Keratinocyte (primary cell): Measurements from ENCODE around the gene LDB1. TPM values are rescaled to one million over a fixed set of nuclear protein-coding genes. Genes with fewer than 3 reads are reported as not detected.
A peak's percentile ranks its signal among the peaks of the same experiment; 100 is the strongest.

Experiments used
- DNase-seq: peaks from one replicate; pipeline ENCODE4 v3.0.0-alpha.2; 2011; ENCODE audit warnings: low read depth, missing footprints, low spot score
- FAIRE-seq: peaks from 2 replicates; lab custom pipeline; 2011; peaks lifted over from hg19 to GRCh38; lab: Jason Lieb, UNC
- H2AFZ ChIP-seq: 2 replicates; pipeline ENCODE4 v1.6.0; 2012; ENCODE audit warnings: low read length, control low read depth, inconsistent platforms; ENCODE audit not compliant: control insufficient read depth
- H3K27ac ChIP-seq: 2 replicates; pipeline ENCODE4 v1.5.1; 2011; ENCODE audit warnings: low read length; ENCODE audit not compliant: control insufficient read depth, insufficient read depth
- H3K27me3 ChIP-seq: 3 replicates; pipeline ENCODE4 v1.6.0; 2011; ENCODE audit warnings: low read length; ENCODE audit not compliant: control insufficient read depth, insufficient read depth; ENCODE audit errors: extremely low read depth
- H3K36me3 ChIP-seq, 2 experiments: 2 replicates in 1 of 2; 3 replicates in 1 of 2; pipeline ENCODE4 v1.5.1; 2011; ENCODE audit warnings: low read length in 2 of 2, mild to moderate bottlenecking in 1 of 2; ENCODE audit not compliant: control insufficient read depth in 2 of 2, insufficient read depth in 2 of 2; ENCODE audit errors: extremely low read depth in 1 of 2
- H3K4me1 ChIP-seq: 3 replicates; pipeline ENCODE4 v1.5.1; 2011; ENCODE audit warnings: low read length; ENCODE audit not compliant: control insufficient read depth, insufficient read depth; ENCODE audit errors: extremely low read depth
- H3K4me2 ChIP-seq: 3 replicates; pipeline ENCODE4 v1.6.0; 2011; ENCODE audit warnings: low read depth, low read length; ENCODE audit not compliant: control insufficient read depth, insufficient read depth; ENCODE audit errors: extremely low read depth
- H3K4me3 ChIP-seq, 3 experiments: fragments of 200-600 bp in 1 of 3; sonication (generic) in 1 of 3; 2 replicates in 2 of 3; 3 replicates in 1 of 3; pipeline ENCODE4 v1.5.1; 2011 to 2016; ENCODE audit warnings: low read length in 3 of 3, mild to moderate bottlenecking in 3 of 3, control low read depth in 2 of 3, inconsistent platforms in 1 of 3, low read depth in 1 of 3, mixed read lengths in 1 of 3, mixed run types in 1 of 3, moderate library complexity in 1 of 3; ENCODE audit not compliant: control insufficient read depth in 2 of 3, insufficient read depth in 2 of 3; ENCODE audit errors: extremely low read depth in 1 of 3
- H3K79me2 ChIP-seq: 2 replicates; pipeline ENCODE4 v1.6.0; 2012; ENCODE audit warnings: low read length; ENCODE audit not compliant: control insufficient read depth, insufficient read depth
- H3K9ac ChIP-seq: 3 replicates; pipeline ENCODE4 v1.6.0; 2011; ENCODE audit warnings: low read length; ENCODE audit not compliant: control insufficient read depth, insufficient read depth; ENCODE audit errors: extremely low read depth
- H3K9me1 ChIP-seq: 3 replicates; pipeline ENCODE4 v1.6.0; 2011; ENCODE audit warnings: low read length; ENCODE audit not compliant: control insufficient read depth, insufficient read depth; ENCODE audit errors: extremely low read depth
- H3K9me3 ChIP-seq: 2 replicates; pipeline ENCODE4 v1.5.1; 2012; ENCODE audit warnings: low read depth, low read length; ENCODE audit not compliant: control insufficient read depth
- H4K20me1 ChIP-seq: 3 replicates; pipeline ENCODE4 v1.6.0; 2011; ENCODE audit warnings: low read length; ENCODE audit not compliant: control insufficient read depth, insufficient read depth; ENCODE audit errors: extremely low read depth
- EZH2 ChIP-seq: IDR thresholded peaks from one replicate; pipeline ENCODE4 v1.6.1; 2012; ENCODE audit warnings: inconsistent platforms, mild to moderate bottlenecking, low read length, moderate library complexity
- dilution Hi-C: fragments of 300-500 bp; cut with MboI; formaldehyde crosslinking; loops from one replicate; pipeline ENCODE4 v1.7.0; 2020; ENCODE audit warnings: low sequenced_read_pairs; ENCODE audit not compliant: extremely low pct_ligation_motif_present
- polyA plus RNA-seq, 5 experiments: library from polyadenylated mRNA; depleted of rRNA in 3 of 5; stranded (reverse) in 3 of 5; stranded (forward) in 1 of 5; unstranded in 1 of 5; fragments of >200 nt; gene quantifications; 1 replicate in 1 of 5; 2 replicates in 3 of 5; 3 replicates in 1 of 5; pipeline versions ENCODE4 v1.2.1 to v1.2.3, GENCODE V29; 2011 to 2012; ENCODE audit warnings: missing spikeins in 2 of 5, low read depth in 1 of 5, low replicate concordance in 1 of 5
- TF ChIP-seq, protein P1 (sequence below), 3 experiments: IDR thresholded peaks in 1 of 3; conservative IDR thresholded peaks in 1 of 3; optimal IDR thresholded peaks in 1 of 3; 2 replicates in 2 of 3; 3 replicates in 1 of 3; pipeline versions ENCODE3 to v1.5.1; 2011; ENCODE audit warnings: low read length in 3 of 3, mild to moderate bottlenecking in 3 of 3, moderate library complexity in 2 of 3, control low read depth in 1 of 3, inconsistent platforms in 1 of 3; ENCODE audit not compliant: insufficient read depth in 2 of 3; ENCODE audit errors: extremely low read depth in 1 of 3

The LDB1 gene
- polyA plus RNA-seq, 1 donor (not counting 4 experiments of a cell fraction or from before 2014, with no cell fraction given): 97.3 TPM

DNA sequence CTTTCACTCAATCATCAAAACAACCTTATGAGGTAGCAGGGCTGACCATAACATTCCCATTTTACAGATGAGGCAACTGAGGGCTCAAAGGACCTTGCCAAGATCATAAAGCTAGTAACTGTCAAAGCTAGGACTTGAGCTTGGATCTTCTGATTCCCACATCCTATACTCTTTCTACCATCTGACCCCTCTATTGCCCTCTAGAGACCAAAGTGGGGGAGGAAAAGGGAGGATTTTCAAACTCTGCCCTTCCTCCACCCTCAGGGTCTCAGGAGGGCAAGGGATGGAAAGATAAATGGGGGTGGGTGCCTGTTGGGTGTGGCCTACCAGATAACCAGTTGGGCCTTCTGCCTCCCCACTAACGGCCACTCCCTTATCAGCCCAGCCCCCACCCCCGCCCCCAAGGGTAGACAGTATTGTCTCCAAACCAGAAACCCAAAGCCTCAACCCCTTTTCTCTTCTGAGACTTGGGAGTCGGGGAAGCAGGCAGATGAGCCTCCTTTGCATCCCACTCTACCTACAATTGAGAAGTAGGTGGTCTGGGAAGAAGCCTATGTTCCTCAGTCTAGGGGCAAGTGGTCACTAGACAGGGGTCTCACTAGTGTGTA is 7.9 kb downstream of the LDB1 start:
- dilution Hi-C loops: no loop called here
- Histone ChIP-seq H3K4me3 (peak overlapping the region; percentile 77 to 85 (median 82)), H3K9ac (peak overlapping the region; percentile 93), H3K4me1 (peaks cover 41% of the 10 kb centered on the region), H3K9me1 (peaks cover 6% of the 10 kb centered on the region), H3K9me3 (no peaks in the 10 kb centered on the region), H3K27me3 (no peaks in the 10 kb centered on the region), H3K36me3 (peaks cover 34 to 42% of the 10 kb centered on the region in 2 experiments), H3K79me2 (peaks cover 73% of the 10 kb centered on the region), H3K27ac (peak overlapping the region; percentile 95), H3K4me2 (peak overlapping the region; percentile 98), H2AFZ (no peak overlapping the region), H4K20me1 (peaks cover 3% of the 10 kb centered on the region)
- DNase-seq (no peak), FAIRE-seq (no peak)
- TF ChIP-seq EZH2: no peak
- TF ChIP-seq, protein P1, sequence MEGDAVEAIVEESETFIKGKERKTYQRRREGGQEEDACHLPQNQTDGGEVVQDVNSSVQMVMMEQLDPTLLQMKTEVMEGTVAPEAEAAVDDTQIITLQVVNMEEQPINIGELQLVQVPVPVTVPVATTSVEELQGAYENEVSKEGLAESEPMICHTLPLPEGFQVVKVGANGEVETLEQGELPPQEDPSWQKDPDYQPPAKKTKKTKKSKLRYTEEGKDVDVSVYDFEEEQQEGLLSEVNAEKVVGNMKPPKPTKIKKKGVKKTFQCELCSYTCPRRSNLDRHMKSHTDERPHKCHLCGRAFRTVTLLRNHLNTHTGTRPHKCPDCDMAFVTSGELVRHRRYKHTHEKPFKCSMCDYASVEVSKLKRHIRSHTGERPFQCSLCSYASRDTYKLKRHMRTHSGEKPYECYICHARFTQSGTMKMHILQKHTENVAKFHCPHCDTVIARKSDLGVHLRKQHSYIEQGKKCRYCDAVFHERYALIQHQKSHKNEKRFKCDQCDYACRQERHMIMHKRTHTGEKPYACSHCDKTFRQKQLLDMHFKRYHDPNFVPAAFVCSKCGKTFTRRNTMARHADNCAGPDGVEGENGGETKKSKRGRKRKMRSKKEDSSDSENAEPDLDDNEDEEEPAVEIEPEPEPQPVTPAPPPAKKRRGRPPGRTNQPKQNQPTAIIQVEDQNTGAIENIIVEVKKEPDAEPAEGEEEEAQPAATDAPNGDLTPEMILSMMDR (optimal IDR thresholded peaks at IDR 0.05 in 1 of 3, IDR thresholded peaks at IDR 0.05 in 1 of 3, conservative IDR thresholded peaks at IDR 0.05 in 1 of 3; ENCODE audit: extremely low read depth in 1 of 3, insufficient read depth in 2 of 3, low read length in 3 of 3): peak in 1 of 3 experiments; percentile 18

DNA sequence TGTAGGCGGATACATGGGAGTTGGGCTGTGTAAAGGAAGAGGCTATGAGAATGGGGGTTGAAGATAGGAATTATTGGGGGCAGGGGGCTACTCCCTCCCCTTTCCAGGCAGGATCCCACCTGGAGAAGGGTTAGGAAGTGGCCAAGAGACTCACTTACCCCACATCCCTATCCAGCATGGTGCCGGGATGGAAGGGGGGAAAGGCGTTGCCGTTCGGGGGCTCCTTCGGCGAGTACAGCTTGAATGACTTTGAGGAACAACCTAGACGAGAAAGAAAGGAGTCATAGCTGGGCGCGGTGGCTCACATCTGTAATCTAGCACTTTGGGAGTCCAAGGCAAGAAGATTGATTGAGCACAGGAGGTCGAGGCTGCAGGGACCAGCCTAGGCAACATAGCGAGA is 8.9 kb downstream of the LDB1 start:
- no peak overlapping the region for H2AFZ ChIP-seq
- dilution Hi-C loops: no loop called here
- H4K20me1 ChIP-seq: peaks cover 3% of the 10 kb centered on the region
- no peaks in the 10 kb centered on the region for H3K9me3 ChIP-seq
- no peak overlapping the region for H3K4me2 ChIP-seq
- H3K9ac ChIP-seq: no peak overlapping the region
- peaks cover 6% of the 10 kb centered on the region for H3K9me1 ChIP-seq
- peaks cover 63% of the 10 kb centered on the region for H3K79me2 ChIP-seq
- no peak for FAIRE-seq
- TF ChIP-seq, protein P1 (optimal IDR thresholded peaks at IDR 0.05 in 1 of 3, IDR thresholded peaks at IDR 0.05 in 1 of 3, conservative IDR thresholded peaks at IDR 0.05 in 1 of 3; ENCODE audit: extremely low read depth in 1 of 3, insufficient read depth in 2 of 3, low read length in 3 of 3): no peak
- TF ChIP-seq EZH2: no peak
- H3K27ac ChIP-seq: no peak overlapping the region
- peaks cover 31% of the 10 kb centered on the region for H3K4me1 ChIP-seq
- no peak for DNase-seq
- no peak overlapping the region for H3K4me3 ChIP-seq
- H3K27me3 ChIP-seq: no peaks in the 10 kb centered on the region
- H3K36me3 ChIP-seq: peaks cover 43 to 47% of the 10 kb centered on the region in 2 experiments
